HepG2 (cell line): ENCODE results near the gene RTN4. TPM values are rescaled to one million over a fixed set of nuclear protein-coding genes. Genes with fewer than 3 reads are reported as not detected.

Experiments
- ATAC-seq: fragments of 200-7000 bp; cut with Tn5 transposase; 3 replicates; pipeline ENCODE4 v1.9.1; 2020; ENCODE audit warnings: mild to moderate bottlenecking, moderate library complexity
- BruUV-seq: library from RNA; stranded (reverse); fragments of 400-500 nt; replicated peaks from 2 replicates; lab custom pipeline; 2021; lab: Mats Ljungman, UMichigan
- CTCF ChIA-PET: fragments of 300-600 bp; formaldehyde crosslinking; extraction: SDS; loops from one replicate; lab custom pipeline; 2021; ENCODE audit warnings: low total read pairs, inconsistent platforms, low intra/inter-chr PET ratio; lab: Yijun Ruan, JAX
- POLR2A ChIA-PET: fragments of 350-600 bp; sonication (Branson Sonifier 250); formaldehyde crosslinking; loops from one replicate; lab custom pipeline; 2020; ENCODE audit warnings: antibody characterized with exemption, inconsistent platforms; lab: Yijun Ruan, JAX
- DNase-seq: peaks from one replicate; pipeline ENCODE4 v3.0.0-alpha.2; 2015; ENCODE audit warnings: low spot score
- FAIRE-seq: peaks from 3 replicates; lab custom pipeline; 2011; peaks lifted over from hg19 to GRCh38; lab: Jason Lieb, UNC
- H2AFZ ChIP-seq: one replicate; pipeline ENCODE4 v1.6.1; 2011; ENCODE audit warnings: low read length, inconsistent platforms
- H3K27ac ChIP-seq: fragments of 300-600 bp; 3 replicates; pipeline ENCODE4 v1.8.0; 2011; ENCODE audit warnings: mixed run types, mild to moderate bottlenecking, mixed read lengths, low read length, inconsistent platforms; ENCODE audit not compliant: insufficient read depth; ENCODE audit errors: extremely low read length
- H3K27me3 ChIP-seq, 2 experiments: fragments of 200-600 bp in 1 of 2; 2 replicates in 1 of 2; 3 replicates in 1 of 2; pipeline versions ENCODE4 v1.6.0 to v1.8.0; 2011; ENCODE audit warnings: low read length in 2 of 2, mild to moderate bottlenecking in 2 of 2, moderate library complexity in 2 of 2, inconsistent platforms in 1 of 2; ENCODE audit not compliant: insufficient read depth in 2 of 2, control insufficient read depth in 1 of 2
- H3K36me3 ChIP-seq, 2 experiments: fragments of 200-600 bp in 1 of 2; replicated peaks in 1 of 2; 2 replicates in 1 of 2; 3 replicates in 1 of 2; pipeline versions ENCODE4 v1.5.1 to v1.8.0; 2011; ENCODE audit warnings: low read length in 2 of 2, inconsistent platforms in 1 of 2; ENCODE audit not compliant: insufficient read depth in 2 of 2, control insufficient read depth in 1 of 2
- H3K4me1 ChIP-seq: 2 replicates; pipeline ENCODE4 v1.5.1; 2012; ENCODE audit warnings: low read length, inconsistent platforms; ENCODE audit not compliant: insufficient read depth
- H3K4me2 ChIP-seq: 2 replicates; pipeline ENCODE4 v1.6.0; 2011; ENCODE audit warnings: low read depth, low read length, inconsistent platforms
- H3K4me3 ChIP-seq, 3 experiments: fragments of 200-600 bp in 1 of 3; sonication (generic), shearing (Covaris generic) in 1 of 3; replicated peaks in 1 of 3; 2 replicates each; pipeline ENCODE4 v1.5.1; 2011 to 2016; ENCODE audit warnings: low read length in 3 of 3, inconsistent platforms in 2 of 3, low read depth in 2 of 3, mild to moderate bottlenecking in 2 of 3, control low read depth in 1 of 3, mixed read lengths in 1 of 3; ENCODE audit not compliant: insufficient read depth in 1 of 3
- H3K79me2 ChIP-seq: one replicate; pipeline ENCODE4 v1.6.1; 2011; ENCODE audit warnings: low read length, inconsistent platforms; ENCODE audit not compliant: insufficient read depth
- H3K9ac ChIP-seq: 2 replicates; pipeline ENCODE4 v1.6.0; 2011; ENCODE audit warnings: mild to moderate bottlenecking, low read depth, low read length, inconsistent platforms; ENCODE audit not compliant: insufficient read depth
- H3K9me3 ChIP-seq: 2 replicates; pipeline ENCODE4 v1.5.1; 2012; ENCODE audit warnings: mild to moderate bottlenecking, low read length
- H4K20me1 ChIP-seq: 2 replicates; pipeline ENCODE4 v1.6.0; 2011; ENCODE audit warnings: inconsistent platforms, mild to moderate bottlenecking, low read length, moderate library complexity; ENCODE audit not compliant: insufficient read depth
- ESRRA ChIP-seq: sonication (generic); formaldehyde crosslinking; IDR thresholded peaks from 2 replicates; pipeline ENCODE4 v1.5.1; 2020; ENCODE audit warnings: mild to moderate bottlenecking, low read depth, missing genetic modification reagents
- FOXO1 ChIP-seq: sonication (generic); formaldehyde crosslinking; IDR thresholded peaks from 2 replicates; pipeline ENCODE4 v1.4.0; 2020; ENCODE audit warnings: missing genetic modification reagents
- HDAC2 ChIP-seq: sonication (generic); formaldehyde crosslinking; IDR thresholded peaks from 2 replicates; pipeline ENCODE4 v1.4.0; 2020; ENCODE audit warnings: missing genetic modification reagents
- MAZ ChIP-seq, 2 experiments: sonication (generic) in 1 of 2; formaldehyde crosslinking in 1 of 2; IDR thresholded peaks; 2 replicates each; pipeline versions ENCODE4 v1.5.0 to v1.6.1; 2012 to 2020; ENCODE audit warnings: low read depth in 2 of 2, mild to moderate bottlenecking in 2 of 2, borderline replicate concordance in 1 of 2, improper control_type of control experiment in 1 of 2, low read length in 1 of 2, missing genetic modification reagents in 1 of 2, moderate library complexity in 1 of 2
- POLR2A ChIP-seq, 2 experiments: IDR thresholded peaks; 2 replicates each; pipeline ENCODE4 v1.6.1; 2011; ENCODE audit warnings: low read depth in 2 of 2, low read length in 2 of 2, mild to moderate bottlenecking in 1 of 2, moderate library complexity in 1 of 2; ENCODE audit not compliant: insufficient read depth in 1 of 2
- SP2 ChIP-seq: sonication (generic); formaldehyde crosslinking; IDR thresholded peaks from 2 replicates; pipeline ENCODE4 v1.5.1; 2020; ENCODE audit warnings: mild to moderate bottlenecking, missing genetic modification reagents
- TCF12 ChIP-seq, 2 experiments: fragments of 450-650 bp in 1 of 2; sonication (generic) in 1 of 2; formaldehyde crosslinking in 1 of 2; IDR thresholded peaks; 2 replicates each; pipeline versions ENCODE4 v1.6.1 to v1.8.0; 2017 to 2022; ENCODE audit warnings: antibody characterized with exemption in 1 of 2, mild to moderate bottlenecking in 1 of 2, missing genetic modification reagents in 1 of 2, moderate library complexity in 1 of 2
- USF2 ChIP-seq, 2 experiments: sonication (generic) in 1 of 2; formaldehyde crosslinking in 1 of 2; IDR thresholded peaks; 2 replicates each; pipeline versions ENCODE4 v1.5.1 to v1.6.1; 2011 to 2020; ENCODE audit warnings: borderline replicate concordance in 1 of 2, low read depth in 1 of 2, low read length in 1 of 2, mild to moderate bottlenecking in 1 of 2, missing genetic modification reagents in 1 of 2, moderate library complexity in 1 of 2
- ZFP62 ChIP-seq: sonication (generic); formaldehyde crosslinking; IDR thresholded peaks from 2 replicates; pipeline ENCODE4 v1.4.0; 2020; ENCODE audit warnings: missing genetic modification reagents
- ZNF264 ChIP-seq: sonication (generic); formaldehyde crosslinking; IDR thresholded peaks from 2 replicates; pipeline ENCODE4 v1.4.0; 2020; ENCODE audit warnings: missing genetic modification reagents
- ZNF576 ChIP-seq: sonication (generic); formaldehyde crosslinking; IDR thresholded peaks from 2 replicates; pipeline ENCODE4 v1.4.0; 2020; ENCODE audit warnings: mild to moderate bottlenecking, missing genetic modification reagents
- ZNF724P ChIP-seq: sonication (generic); formaldehyde crosslinking; IDR thresholded peaks from 2 replicates; pipeline ENCODE4 v1.8.0; 2022; ENCODE audit warnings: missing genetic modification reagents, borderline replicate concordance
- ZNF800 ChIP-seq: sonication (generic); formaldehyde crosslinking; IDR thresholded peaks from 2 replicates; pipeline ENCODE4 v1.4.0; 2020; ENCODE audit warnings: missing genetic modification reagents
- whole genome bisulfite sequencing: methylation state at CpG from one replicate; pipeline ENCODE4 v1.1.6; 2017; ENCODE audit warnings: low lambda C conversion rate; 5-methylcytosine and 5-hydroxymethylcytosine counted together
- in situ Hi-C: cut with HindIII; loops from 2 replicates; pipeline ENCODE4 v1.10.0; 2017; ENCODE audit warnings: low pct_unique_long_range_greater_than_20kb; ENCODE audit not compliant: extremely low pct_ligation_motif_present
- intact Hi-C: fragments of 100-400 bp; cut with micrococcal nuclease; formaldehyde crosslinking; loops from one replicate; pipeline ENCODE4 v1.10.0; 2022; ENCODE audit not compliant: unreplicated experiment
- polyA plus RNA-seq, 8 experiments: library from polyadenylated mRNA; depleted of rRNA in 3 of 8; stranded (reverse) in 7 of 8; unstranded in 1 of 8; fragments of >200 nt; fragmentation: Illumina TruSeq in 4 of 8; extraction: Trizol in 4 of 8; gene quantifications; 2 replicates each; pipeline versions ENCODE4 v1.2.1 to v1.2.3, GENCODE V29; 2011 to 2016; ENCODE audit warnings: low read depth in 4 of 8, missing spikeins in 1 of 8, mixed read lengths in 1 of 8; ENCODE audit not compliant: insufficient read depth in 1 of 8
- total RNA-seq, 5 experiments: library from RNA; depleted of rRNA; stranded (reverse); fragments of >200 nt; fragmentation: Illumina TruSeq; extraction: Trizol; gene quantifications; 2 replicates each; pipeline ENCODE4 v1.2.3, GENCODE V29; 2016; ENCODE audit warnings: low read depth in 1 of 5

The RTN4 gene
- total and polyA plus RNA-seq, 2 of the 13 experiments (the other 11 are each of a cell fraction or from before 2014, with no cell fraction given), result 98.4 to 133 TPM

DNA sequence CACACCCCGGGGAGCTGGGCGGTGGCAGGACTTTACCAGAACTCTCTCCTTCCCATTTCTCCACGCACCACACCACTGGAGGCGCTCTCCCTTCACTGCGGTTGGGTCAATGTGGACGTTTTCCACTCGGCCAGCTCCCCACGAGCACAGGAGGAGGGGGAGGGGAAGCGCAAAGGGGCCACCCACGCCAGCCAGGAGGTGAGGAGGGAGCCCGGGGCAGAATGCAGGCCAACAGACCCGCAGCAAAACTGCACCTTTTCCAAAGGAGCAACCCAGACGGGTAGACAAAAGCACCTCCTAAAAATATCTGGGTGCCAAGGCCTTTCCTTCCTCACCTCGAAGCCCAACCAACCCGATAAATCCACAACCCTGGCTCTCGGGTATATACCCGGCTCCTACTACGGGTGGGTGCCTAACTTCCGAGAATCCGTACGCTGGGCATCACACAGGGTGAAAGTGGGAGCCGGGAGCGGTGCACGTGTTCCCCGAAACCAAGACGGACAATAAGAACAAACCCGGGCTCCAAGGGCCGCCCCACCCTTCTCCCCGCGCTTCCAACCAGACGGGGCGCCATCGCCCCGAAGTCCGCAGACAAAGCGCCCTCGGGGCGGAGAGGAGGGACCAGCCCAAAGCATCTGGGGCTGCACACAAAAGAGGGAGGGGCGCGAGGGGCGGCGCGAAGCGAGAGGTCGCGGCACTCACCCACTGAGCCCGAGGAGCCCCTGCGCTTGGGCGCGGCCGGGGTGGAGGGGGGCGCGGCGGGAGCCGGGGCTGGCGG lies 1.0 kb downstream of the RTN4 start (continued):
- TF ChIP-seq USF2 (IDR thresholded peaks at IDR 0.05; ENCODE audit: low read depth, low read length) (no peak), USF2 (CRISPR knock-in tag; IDR thresholded peaks at IDR 0.05; ENCODE audit: borderline replicate concordance) (0 out of 2 replicates have a peak, but pooled peaks have one; percentile 28)

DNA sequence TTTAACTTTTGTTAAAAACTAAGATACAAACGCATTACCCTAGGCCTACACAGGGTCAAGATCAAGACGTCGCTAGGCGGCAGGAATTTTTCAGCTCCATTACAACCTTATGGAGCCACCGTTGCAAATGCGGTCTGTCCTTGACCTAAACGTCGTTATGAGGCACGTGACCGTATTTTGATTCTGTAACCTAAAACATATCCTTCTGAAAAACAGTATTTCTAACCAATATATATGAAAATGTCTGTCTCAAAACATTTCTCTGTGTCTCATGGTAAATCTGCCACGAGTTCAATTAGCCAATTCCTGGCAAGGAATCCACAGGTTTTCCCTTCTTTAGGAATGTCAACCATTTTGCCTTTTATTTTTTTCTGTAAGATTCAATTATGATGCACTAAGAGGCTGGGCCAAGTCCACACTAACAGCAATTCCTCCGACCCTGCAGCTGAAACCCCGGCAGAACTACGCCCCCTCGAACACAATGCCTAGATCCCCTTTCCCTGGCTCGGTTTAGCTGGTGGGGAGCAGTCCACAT lies 1.7 kb downstream of the RTN4 start:
- in situ Hi-C loops, result no loop called here
- Histone ChIP-seq H3K9me3 (no peaks in the 10 kb centered on the region), H3K4me1 (peaks cover 53% of the 10 kb centered on the region), H3K27me3 (no peaks in the 10 kb centered on the region; a peak in 1 of 5 replicates), H3K27ac (peak overlapping the region; percentile 84), H2AFZ (no peak overlapping the region), H3K79me2 (peaks cover 61% of the 10 kb centered on the region), H3K4me2 (peak overlapping the region; percentile 91), H4K20me1 (peaks cover 37% of the 10 kb centered on the region), H3K4me3 (peak overlapping the region; percentile 87 to 97 (median 94)), H3K9ac (peak overlapping the region; percentile 86), H3K36me3 (no peaks in the 10 kb centered on the region)
- FAIRE-seq, result no peak
- POLR2A ChIA-PET, result interaction anchor here (0.7 to 1.9 kb wide), 13 partner anchors 8 to 233 kb away, joined by 3 to 10 read pairs (median 4); partner anchors contain the start of genes CLHC1 and RPS27A
- no peak for ATAC-seq
- TSS peak; percentile 47 for BruUV-seq
- CTCF ChIA-PET, result interaction anchor here (2.3 kb wide), 1 partner anchor 34 kb away, joined by 11 read pairs; no protein-coding TSS in a partner anchor
- under 1% methylated on average over 16 of the region's 16 CpGs for WGBS
- DNase-seq, result peak; percentile 58
- intact Hi-C loops, result loop anchor here (1.0 to 5.0 kb wide), 2 partner anchors 120 to 374 kb away; no protein-coding TSS in a partner anchor
- no peak for TF ChIP-seq TCF12 (IDR thresholded peaks at IDR 0.05)
- TF ChIP-seq TCF12 (CRISPR knock-in tag; IDR thresholded peaks at IDR 0.05), result 0 out of 2 replicates have a peak, but pooled peaks have one; percentile 44
- no peak for TF ChIP-seq ZNF576
- 0 out of 2 replicates have a peak, but pooled peaks have one; percentile 8 for TF ChIP-seq HDAC2
- 0 out of 2 replicates have a peak, but pooled peaks have one; percentile 13 for TF ChIP-seq ESRRA (CRISPR knock-in tag)
- TF ChIP-seq ZNF800 (CRISPR knock-in tag), result no peak
- 0 out of 2 replicates have a peak, but pooled peaks have one; percentile 15 for TF ChIP-seq ZNF724P (CRISPR knock-in tag)
- TF ChIP-seq MAZ (IDR thresholded peaks at IDR 0.05; ENCODE audit: borderline replicate concordance, low read depth, low read length), result no peak
- TF ChIP-seq MAZ (CRISPR knock-in tag; IDR thresholded peaks at IDR 0.05; ENCODE audit: low read depth), result 0 out of 2 replicates have a peak, but pooled peaks have one; percentile 1
- TF ChIP-seq ZNF264 (CRISPR knock-in tag), result 0 out of 2 replicates have a peak, but pooled peaks have one; percentile 31
- TF ChIP-seq FOXO1 (CRISPR knock-in tag), result no peak
- TF ChIP-seq SP2 (CRISPR knock-in tag), result peak; percentile 63
- 0 out of 4 replicates have a peak, but pooled peaks of 1 of the 2 experiments have one; percentile 5 for TF ChIP-seq POLR2A (IDR thresholded peaks at IDR 0.05; ENCODE audit: insufficient read depth in 1 of 2, low read depth in 2 of 2, low read length in 2 of 2)
- TF ChIP-seq ZFP62, result no peak
